ENCODE measurements around the gene HMCN2.

The HMCN2 gene

GRCh38 chr9:130351343-130351742, 85.8 kb downstream of the HMCN2 start:
- Histone ChIP-seq H3K27ac (no peak overlapping the region), H3K9me3 (replicated peaks in 1 of 11) (no peaks in the 10 kb centered on the region), H3K4me1 (peaks cover 13 to 29% (median 21%) of the 10 kb centered on the region in 10 experiments), H3K27me3 (no peaks in the 10 kb centered on the region), H3K9ac (no peak overlapping the region), H4K20me1 (no peaks in the 10 kb centered on the region; a peak in 1 of 22 replicates), H3K4me3 (no peak overlapping the region), H3K36me3 (no peaks in the 10 kb centered on the region), H3K4me2 (no peak overlapping the region)
- no peak for TF ChIP-seq Cebpa-rat (IDR thresholded peaks at IDR 0.05)

DNA sequence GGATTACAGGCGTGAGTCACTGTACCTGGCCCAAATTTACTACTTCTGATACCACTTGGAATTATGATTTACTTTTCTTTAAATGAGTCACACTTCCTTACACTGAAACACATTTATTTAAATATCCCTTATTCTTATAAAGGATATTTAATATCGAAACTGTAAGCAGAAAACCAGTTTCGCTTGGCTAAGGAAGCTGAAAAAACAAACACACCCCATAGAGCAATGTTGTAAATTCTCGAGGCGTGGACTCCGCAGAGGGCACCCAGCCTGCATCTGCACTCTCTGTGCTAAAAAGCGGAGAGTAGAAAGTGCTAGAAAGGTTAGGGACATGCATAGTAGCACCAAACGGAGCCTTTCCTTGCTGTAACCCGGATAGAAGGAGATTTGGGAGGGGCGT, 86.5 kb downstream of the HMCN2 start:
- Histone ChIP-seq H3K36me3 (no peaks in the 10 kb centered on the region), H3K4me1 (peaks cover 13 to 29% (median 21%) of the 10 kb centered on the region in 10 experiments), H3K4me2 (peak overlapping the region; percentile 36 to 67 (median 59)), H3K9ac (peak overlapping the region in 4 of 11 experiments; percentile 23 to 42 (median 31); a peak in 2 of 22 replicates), H3K27ac (peak overlapping the region in 6 of 11 experiments; percentile 33 to 54 (median 38); a peak in 9 of 22 replicates), H3K27me3 (no peaks in the 10 kb centered on the region), H3K9me3 (replicated peaks in 1 of 11) (no peaks in the 10 kb centered on the region), H4K20me1 (no peaks in the 10 kb centered on the region; a peak in 1 of 22 replicates), H3K4me3 (no peak overlapping the region)
- no peak for TF ChIP-seq Cebpa-rat (IDR thresholded peaks at IDR 0.05)

DNA sequence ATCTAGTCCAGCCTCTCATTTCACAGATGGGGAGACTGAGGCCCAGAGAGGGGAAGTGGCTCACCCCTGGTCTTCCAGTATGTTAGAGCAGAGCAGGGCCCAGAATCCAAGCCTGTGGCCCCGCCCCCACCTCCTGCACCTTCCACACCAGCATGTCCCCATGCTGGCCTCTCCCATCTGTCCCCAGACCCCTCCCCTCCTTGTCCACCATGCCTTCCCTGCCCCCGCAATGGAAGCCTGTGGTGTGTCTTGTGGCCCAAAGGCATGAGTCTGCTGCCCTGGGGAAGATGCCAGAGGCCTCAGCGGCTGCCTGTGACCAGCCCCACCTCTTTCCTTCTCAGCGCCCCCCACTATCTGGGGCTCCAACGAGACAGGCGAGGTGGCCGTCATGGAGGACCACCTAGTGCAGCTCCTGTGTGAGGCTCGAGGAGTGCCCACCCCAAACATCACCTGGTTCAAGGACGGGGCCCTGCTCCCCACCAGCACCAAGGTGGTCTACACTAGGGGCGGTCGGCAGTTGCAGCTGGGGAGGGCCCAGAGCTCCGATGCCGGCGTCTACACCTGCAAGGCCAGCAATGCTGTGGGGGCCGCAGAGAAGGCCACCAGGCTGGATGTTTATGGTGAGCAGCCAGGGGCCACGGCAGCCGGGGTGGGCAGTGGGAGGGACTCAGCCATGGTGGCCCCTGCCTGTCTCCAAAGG, 87.2 kb downstream of the HMCN2 start:
- Histone ChIP-seq H3K4me3 (no peak overlapping the region), H3K4me1 (peaks cover 13 to 30% (median 20%) of the 10 kb centered on the region in 10 experiments), H3K4me2 (peak overlapping the region; percentile 36 to 67 (median 59)), H4K20me1 (no peaks in the 10 kb centered on the region; a peak in 1 of 22 replicates), H3K36me3 (no peaks in the 10 kb centered on the region), H3K9me3 (replicated peaks in 1 of 11) (no peaks in the 10 kb centered on the region), H3K27ac (peak overlapping the region in 6 of 11 experiments; percentile 33 to 54 (median 38); a peak in 8 of 22 replicates), H3K9ac (peak overlapping the region in 4 of 11 experiments; percentile 23 to 42 (median 31); a peak in 2 of 22 replicates), H3K27me3 (no peaks in the 10 kb centered on the region)
- no peak for TF ChIP-seq Cebpa-rat (IDR thresholded peaks at IDR 0.05)

DNA sequence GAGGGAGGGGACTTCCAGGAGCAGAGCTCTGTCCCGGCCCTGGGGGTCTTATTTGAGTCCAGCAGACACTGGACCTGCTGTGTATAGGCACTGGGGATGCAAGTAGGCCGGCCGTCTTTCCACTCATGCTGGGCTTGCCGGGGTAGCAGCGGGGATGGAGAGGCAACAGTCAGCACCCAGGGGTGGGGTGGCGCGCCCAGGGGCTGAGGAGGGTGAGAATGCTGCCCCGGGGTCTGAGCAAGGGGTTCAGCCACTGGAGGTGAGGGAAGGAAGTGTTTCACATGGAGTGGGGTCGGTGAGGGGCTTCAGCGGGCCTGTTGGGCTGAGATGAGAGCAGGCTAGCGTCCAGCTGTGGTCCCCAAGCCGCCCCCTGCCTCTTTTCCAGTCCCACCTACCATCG, 88.8 kb downstream of the HMCN2 start:
- no peak overlapping the region for H3K4me3 ChIP-seq
- no peaks in the 10 kb centered on the region for H3K36me3 ChIP-seq
- H3K9ac ChIP-seq: no peak overlapping the region
- H3K27me3 ChIP-seq: no peaks in the 10 kb centered on the region
- H3K4me2 ChIP-seq: no peak overlapping the region
- no peaks in the 10 kb centered on the region for H4K20me1 ChIP-seq
- no peak overlapping the region for H3K27ac ChIP-seq
- peaks cover 17 to 46% (median 34%) of the 10 kb centered on the region in 10 experiments for H3K4me1 ChIP-seq
- H3K9me3 ChIP-seq (replicated peaks in 1 of 11): peaks cover 0 to 8% (median 5%) of the 10 kb centered on the region in 11 experiments; a peak in 11 of 22 replicates
- TF ChIP-seq Cebpa-rat (IDR thresholded peaks at IDR 0.05): no peak

GRCh38 chr9:130354806-130355205, 89.2 kb downstream of the HMCN2 start:
- no peak overlapping the region for H3K4me3 ChIP-seq
- TF ChIP-seq Cebpa-rat (IDR thresholded peaks at IDR 0.05): no peak
- H3K4me1 ChIP-seq: peaks cover 17 to 46% (median 34%) of the 10 kb centered on the region in 10 experiments
- H4K20me1 ChIP-seq: no peaks in the 10 kb centered on the region
- H3K27me3 ChIP-seq: no peaks in the 10 kb centered on the region
- peaks cover 0 to 12% (median 7%) of the 10 kb centered on the region in 11 experiments; a peak in 11 of 22 replicates for H3K9me3 ChIP-seq (replicated peaks in 1 of 11)
- H3K27ac ChIP-seq: no peak overlapping the region
- no peak overlapping the region for H3K9ac ChIP-seq
- no peaks in the 10 kb centered on the region for H3K36me3 ChIP-seq
- no peak overlapping the region for H3K4me2 ChIP-seq

- no peak overlapping the region for H3K9ac ChIP-seq
- no peak overlapping the region for H3K27ac ChIP-seq
- H3K4me2 ChIP-seq: peak overlapping the region in 6 of 11 experiments; percentile 1 to 45 (median 14); a peak in 8 of 22 replicates
- H3K4me3 ChIP-seq: no peak overlapping the region
- H3K4me1 ChIP-seq: peaks cover 17 to 46% (median 34%) of the 10 kb centered on the region in 10 experiments
- TF ChIP-seq Cebpa-rat (IDR thresholded peaks at IDR 0.05): no peak
- H4K20me1 ChIP-seq: no peaks in the 10 kb centered on the region
- no peaks in the 10 kb centered on the region for H3K27me3 ChIP-seq
- H3K36me3 ChIP-seq: no peaks in the 10 kb centered on the region
- H3K9me3 ChIP-seq (replicated peaks in 1 of 11): peaks cover 0 to 19% (median 11%) of the 10 kb centered on the region in 11 experiments; a peak in 11 of 22 replicates
Observed at GRCh38 chr9:130356033-130356432, 90.5 kb downstream of the HMCN2 start.

GRCh38 chr9:130356877-130357584, 91.5 kb downstream of the HMCN2 start:
- Histone ChIP-seq H3K27ac (no peak overlapping the region), H4K20me1 (no peaks in the 10 kb centered on the region), H3K9ac (no peak overlapping the region), H3K4me3 (no peak overlapping the region), H3K36me3 (no peaks in the 10 kb centered on the region), H3K9me3 (replicated peaks in 1 of 11) (peaks cover 0 to 19% (median 11%) of the 10 kb centered on the region in 11 experiments; a peak in 11 of 22 replicates), H3K4me2 (no peak overlapping the region), H3K27me3 (no peaks in the 10 kb centered on the region), H3K4me1 (peaks cover 14 to 42% (median 33%) of the 10 kb centered on the region in 10 experiments)
- no peak for TF ChIP-seq Cebpa-rat (IDR thresholded peaks at IDR 0.05)

DNA sequence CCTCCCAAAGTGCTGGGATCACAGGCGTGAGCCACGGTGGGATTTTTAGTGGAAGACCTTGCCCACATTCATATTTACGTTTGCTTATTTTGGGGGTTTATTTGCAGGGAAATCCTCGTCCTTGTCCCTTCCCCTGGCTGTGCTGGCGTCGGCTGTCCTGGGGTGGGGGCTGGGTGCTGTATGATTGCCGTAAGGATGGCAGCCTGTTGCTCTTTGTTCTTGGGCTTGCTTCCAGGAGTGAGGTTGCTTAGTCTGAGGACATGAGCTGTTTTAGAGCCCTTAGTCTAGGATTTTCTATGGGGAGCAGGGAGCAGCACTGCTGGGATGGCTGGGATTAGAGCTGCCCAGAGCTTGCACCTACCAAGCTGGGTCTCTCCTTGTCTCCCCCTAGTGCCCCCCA, 93.4 kb downstream of the HMCN2 start:
- Histone ChIP-seq H3K9me3 (replicated peaks in 1 of 11) (peaks cover 0 to 19% (median 11%) of the 10 kb centered on the region in 11 experiments; a peak in 11 of 22 replicates), H3K27me3 (no peaks in the 10 kb centered on the region), H3K4me2 (peak overlapping the region in 10 of 11 experiments; percentile 9 to 61 (median 41); a peak in 17 of 22 replicates), H4K20me1 (no peaks in the 10 kb centered on the region), H3K27ac (peak overlapping the region in 1 of 11 experiments; percentile 29; a peak in 3 of 22 replicates), H3K36me3 (no peaks in the 10 kb centered on the region), H3K9ac (no peak overlapping the region), H3K4me3 (no peak overlapping the region), H3K4me1 (peaks cover 4 to 31% (median 23%) of the 10 kb centered on the region in 10 experiments; a peak in 17 of 20 replicates)
- no peak for TF ChIP-seq Cebpa-rat (IDR thresholded peaks at IDR 0.05)

DNA sequence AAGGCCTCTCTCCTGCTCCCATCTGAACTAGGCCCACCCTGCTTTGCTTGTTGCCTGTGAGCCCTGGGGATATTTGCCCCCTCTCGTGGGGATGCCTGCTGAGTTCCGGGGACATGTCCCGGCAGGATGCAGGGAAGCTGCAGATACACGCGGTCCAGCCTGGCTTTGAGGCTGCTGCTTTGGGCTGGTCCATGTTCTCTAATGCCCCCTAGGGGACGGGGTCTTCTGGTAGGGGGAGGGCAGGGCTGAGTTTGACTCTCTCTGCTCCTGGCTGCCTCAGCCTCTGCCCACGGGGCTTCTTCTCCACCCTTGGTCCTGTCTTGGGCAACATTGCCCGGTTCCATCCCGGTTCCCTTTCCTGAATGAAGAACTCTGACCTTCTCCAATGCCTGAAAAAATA, 94.3 kb downstream of the HMCN2 start:
- Histone ChIP-seq H3K27me3 (no peaks in the 10 kb centered on the region), H3K4me2 (0 out of 22 replicates have a peak overlapping the region, but pooled peaks of 1 of the 11 experiments have one; percentile 53), H3K4me1 (peaks cover 4 to 36% (median 26%) of the 10 kb centered on the region in 10 experiments; a peak in 17 of 20 replicates), H3K27ac (no peak overlapping the region), H3K36me3 (no peaks in the 10 kb centered on the region), H4K20me1 (no peaks in the 10 kb centered on the region), H3K9me3 (replicated peaks in 1 of 11) (peaks cover 0 to 19% (median 11%) of the 10 kb centered on the region in 11 experiments; a peak in 11 of 22 replicates), H3K9ac (no peak overlapping the region), H3K4me3 (no peak overlapping the region)
- TF ChIP-seq Cebpa-rat (IDR thresholded peaks at IDR 0.05): no peak
